Lung (tissue), 4 donors: ENCODE results near the gene MUC5AC. TPM values are rescaled to one million over a fixed set of nuclear protein-coding genes. Genes with fewer than 3 reads are reported as not detected.

Source experiments
- polyA plus RNA-seq, 2 donors: library from polyadenylated mRNA; stranded (reverse); fragments of 200-250 nt; gene quantifications; one replicate each; pipeline ENCODE4 v1.2.1, GENCODE V29; 2013
- total RNA-seq, 2 donors: library from RNA; depleted of rRNA in 1 of 2; stranded (reverse); fragments of >200 nt in 1 of 2; gene quantifications; one replicate each; pipeline ENCODE4 v1.2.1, GENCODE V29; 2014 to 2021
- donor health status: Bipolar disorder and iron deficiency.
- donor health status: healthy.
- donor health status: DM: yes; HTN: yes; CAD: no.

MUC5AC gene
- total and polyA plus RNA-seq, 4 donors = 0.46 to 1.3 (median 1.0) TPM

Other genes starting within 250 kb of the MUC5AC start
- gene CHID1, start 247.1 kb upstream of the MUC5AC start, total RNA-seq = 10 to 100 TPM; 41.7 to 92.2 TPM
- 10 to 100 TPM; 42.4 to 55.2 TPM for gene CHID1, start 247.1 kb upstream of the MUC5AC start, polyA plus RNA-seq
- 10 to 100 TPM; 60.0 to 93.2 TPM for gene AP2A2, start 232.1 kb upstream of the MUC5AC start, total RNA-seq
- 10 to 100 TPM; 33.8 to 48.8 TPM for gene AP2A2, start 232.1 kb upstream of the MUC5AC start, polyA plus RNA-seq
- under 1 TPM in 1 of 2 donors, not detected in 1; 0.92 TPM for gene MUC6, start 121.2 kb upstream of the MUC5AC start, total RNA-seq
- gene MUC6, start 121.2 kb upstream of the MUC5AC start, polyA plus RNA-seq = under 1 TPM; 0.01 to 0.06 TPM
- gene MUC2, start 83.1 kb upstream of the MUC5AC start, total RNA-seq = under 1 TPM; 0.03 to 0.43 TPM
- under 1 TPM; 0.24 to 0.37 TPM for gene MUC2, start 83.1 kb upstream of the MUC5AC start, polyA plus RNA-seq
- 100 to 1,000 TPM in 1 of 2 donors, 10 to 100 TPM in 1; 41.3 to 181 TPM for gene MUC5B, start 65.1 kb downstream of the MUC5AC start, total RNA-seq
- 10 to 100 TPM in 1 of 2 donors, 1 to 10 TPM in 1; 5.6 to 15.0 TPM for gene MUC5B, start 65.1 kb downstream of the MUC5AC start, polyA plus RNA-seq
- gene TOLLIP, start 151.7 kb downstream of the MUC5AC start, total RNA-seq = 10 to 100 TPM; 26.9 to 79.4 TPM
- 10 to 100 TPM; 39.2 to 47.7 TPM for gene TOLLIP, start 151.7 kb downstream of the MUC5AC start, polyA plus RNA-seq
- under 1 TPM; 0.51 to 0.52 TPM for gene BRSK2, start 232.0 kb downstream of the MUC5AC start, total RNA-seq
- gene BRSK2, start 232.0 kb downstream of the MUC5AC start, polyA plus RNA-seq = under 1 TPM; 0.35 to 0.56 TPM